Esophagus squamous epithelium (tissue), 5 donors: Measurements from ENCODE around the gene WBP1L. TPM values are rescaled to one million over a fixed set of nuclear protein-coding genes. Genes with fewer than 3 reads are reported as not detected.
A peak's percentile ranks its signal among the peaks of the same experiment; 100 is the strongest.
"Not testable (repeated sequence)": the region's sequence is repeated elsewhere in the genome, so short reads cannot be mapped to it uniquely, and the experiment has no call there.

ENCODE experiments used
- DNase-seq: peaks from one replicate; lab custom pipeline; 2025; lab: John Stamatoyannopoulos, UW
- H3K27ac ChIP-seq, 4 donors: fragments of 200-600 bp; sonication (generic); one replicate each; pipeline ENCODE4 v1.5.1; 2016 to 2019; ENCODE audit warnings: mild to moderate bottlenecking in 1 of 4
- H3K27me3 ChIP-seq, 4 donors: fragments of 200-600 bp; sonication (generic); 1 replicate in 3 of 4; 2 replicates in 1 of 4; pipeline versions ENCODE4 v1.5.1 to v1.6.0; 2017 to 2021; ENCODE audit warnings: antibody characterized with exemption in 1 of 4
- H3K36me3 ChIP-seq, 3 donors: fragments of 200-600 bp; sonication (generic); one replicate each; pipeline ENCODE4 v1.5.1; 2016 to 2019
- H3K4me1 ChIP-seq, 3 donors: fragments of 200-600 bp; sonication (generic); one replicate each; pipeline ENCODE4 v1.5.1; 2017 to 2019
- H3K4me3 ChIP-seq, 4 donors: fragments of 200-600 bp; sonication (generic); 1 replicate in 3 of 4; 2 replicates in 1 of 4; pipeline ENCODE4 v1.5.1; 2016 to 2019; ENCODE audit warnings: mild to moderate bottlenecking in 2 of 4, moderate library complexity in 1 of 4
- H3K9me3 ChIP-seq, 3 donors: fragments of 200-600 bp; sonication (generic); one replicate each; pipeline ENCODE4 v1.5.1; 2016 to 2019
- CTCF ChIP-seq, 6 experiments: fragments of 450-650 bp in 4 of 6; fragments of 200-600 bp in 2 of 6; sonication (generic) in 2 of 6; IDR thresholded peaks; one replicate each; pipeline ENCODE4 v1.5.1; 2016 to 2019; ENCODE audit warnings: antibody characterized with exemption in 6 of 6, mild to moderate bottlenecking in 4 of 6, moderate library complexity in 4 of 6
- POLR2A ChIP-seq, 4 donors: fragments of 450-650 bp; IDR thresholded peaks; one replicate each; pipeline ENCODE4 v1.6.1; 2017; ENCODE audit warnings: antibody characterized with exemption in 4 of 4, mild to moderate bottlenecking in 4 of 4, moderate library complexity in 3 of 4
- WGBS, 2 donors: methylation state at CpG; one replicate each; pipeline ENCODE4 v1.1.5; 2018; 5-methylcytosine and 5-hydroxymethylcytosine counted together
- intact Hi-C: fragments of 100-400 bp; cut with DNase I; formaldehyde crosslinking; loops from one replicate; pipeline ENCODE4 v1.15.0; 2022
- total RNA-seq, 4 donors: library from RNA; depleted of rRNA; stranded (reverse); fragments of >200 nt; gene quantifications; one replicate each; pipeline ENCODE4 v1.1.0, GENCODE V29; 2016
- donor health status: DM: yes; HTN: yes; CAD: no.

Gene WBP1L
- total RNA-seq, 4 donors from 2014 or later = 40.6 to 61.4 (median 49.1) TPM

GRCh38 chr10:102832248-102832647, 88.5 kb downstream of the WBP1L start:
- H3K4me1 ChIP-seq = peaks cover 0 to 18% (median 0%) of the 10 kb centered on the region in 3 donors
- WGBS, 2 donors = 95 to 96% methylated on average over 6 to 9 of the region's 14 CpGs
- peaks cover 0 to 17% (median 0%) of the 10 kb centered on the region in 4 donors for H3K27me3 ChIP-seq
- no peak for TF ChIP-seq POLR2A (IDR thresholded peaks at IDR 0.05)
- TF ChIP-seq CTCF (IDR thresholded peaks at IDR 0.05) = no peak
- no peak overlapping the region for H3K27ac ChIP-seq
- intact Hi-C loops = loop anchor here (10.0 kb wide), 1 partner anchor 233 kb away; no protein-coding TSS in a partner anchor
- no peaks in the 10 kb centered on the region for H3K36me3 ChIP-seq
- no peaks in the 10 kb centered on the region for H3K9me3 ChIP-seq
- DNase-seq = no peak
- no peak overlapping the region for H3K4me3 ChIP-seq

GRCh38 chr10:102832987-102833386, 89.2 kb downstream of the WBP1L start:
- Histone ChIP-seq H3K27ac (no peak overlapping the region), H3K36me3 (no peaks in the 10 kb centered on the region), H3K4me1 (peaks cover 0 to 18% (median 0%) of the 10 kb centered on the region in 3 donors), H3K27me3 (peaks cover 0 to 17% (median 0%) of the 10 kb centered on the region in 4 donors), H3K4me3 (no peak overlapping the region), H3K9me3 (peaks cover 0 to under 1% (median 0%) of the 10 kb centered on the region in 3 donors)
- 72 to 85% methylated on average over 4 of the region's 4 CpGs for WGBS, 2 donors
- DNase-seq = no peak
- intact Hi-C loops = loop anchor here (10.0 kb wide), 1 partner anchor 232 kb away; no protein-coding TSS in a partner anchor
- TF ChIP-seq CTCF (IDR thresholded peaks at IDR 0.05) (no peak), POLR2A (IDR thresholded peaks at IDR 0.05) (no peak)

- DNase-seq = no peak
- no peak overlapping the region for H3K27ac ChIP-seq
- H3K27me3 ChIP-seq = peaks cover 0 to 17% (median 0%) of the 10 kb centered on the region in 4 donors
- TF ChIP-seq POLR2A (IDR thresholded peaks at IDR 0.05) = no peak
- no peak for TF ChIP-seq CTCF (IDR thresholded peaks at IDR 0.05)
- H3K4me1 ChIP-seq = peaks cover 0 to 18% (median 0%) of the 10 kb centered on the region in 3 donors
- no peak overlapping the region for H3K4me3 ChIP-seq
- WGBS, 2 donors = 41 to 66% methylated on average over 9 of the region's 9 CpGs
- no peaks in the 10 kb centered on the region for H3K36me3 ChIP-seq
- intact Hi-C loops = loop anchor here (10.0 kb wide), 1 partner anchor 231 kb away; no protein-coding TSS in a partner anchor
- peaks cover 0 to 9% (median 0%) of the 10 kb centered on the region in 3 donors for H3K9me3 ChIP-seq
These were observed 90.4 kb downstream of the WBP1L start for GRCh38 chr10:102834143-102834542.

- H3K4me3 ChIP-seq = no peak overlapping the region
- peaks cover 0 to 18% (median 0%) of the 10 kb centered on the region in 3 donors for H3K4me1 ChIP-seq
- peaks cover 0 to 19% (median 0%) of the 10 kb centered on the region in 4 donors for H3K27me3 ChIP-seq
- no peak overlapping the region for H3K27ac ChIP-seq
- H3K9me3 ChIP-seq = peaks cover 0 to 9% (median 0%) of the 10 kb centered on the region in 3 donors
- 20 to 73% methylated on average over 4 to 9 of the region's 11 CpGs for WGBS, 2 donors
- no peaks in the 10 kb centered on the region for H3K36me3 ChIP-seq
- DNase-seq = no peak
- intact Hi-C loops = loop anchor here (5.0 to 10.0 kb wide), 2 partner anchors 67 to 230 kb away; no protein-coding TSS in a partner anchor
- no peak for TF ChIP-seq POLR2A (IDR thresholded peaks at IDR 0.05)
- peak; percentile 58 to 86 (median 79) for TF ChIP-seq CTCF (IDR thresholded peaks at IDR 0.05)
These were observed 91.3 kb downstream of the WBP1L start for GRCh38 chr10:102835007-102835482.

GRCh38 chr10:102837230-102837721, 93.5 kb downstream of the WBP1L start, which contains the start of gene CYP17A1:
CYP17A1 (minus strand) TSS chr10:102837413; CDS start chr10:102837361, 52 bp downstream.
- H3K27me3 ChIP-seq = peaks cover 0 to 29% (median 0%) of the 10 kb centered on the region in 4 donors
- no peak for TF ChIP-seq POLR2A (IDR thresholded peaks at IDR 0.05)
- TF ChIP-seq CTCF (IDR thresholded peaks at IDR 0.05) = no peak
- WGBS, 2 donors = 77 to 83% methylated on average over 4 to 5 of the region's 5 CpGs
- no peak within 1 kb of the TSS for H3K27ac ChIP-seq
- no peaks in the 10 kb centered on the region for H3K36me3 ChIP-seq
- intact Hi-C loops = loop anchor here (5.0 to 10.0 kb wide), 2 partner anchors 65 to 228 kb away; no protein-coding TSS in a partner anchor
- H3K4me1 ChIP-seq = peaks cover 0 to 18% (median 0%) of the 10 kb centered on the region in 3 donors
- peaks cover 0 to 9% (median 0%) of the 10 kb centered on the region in 3 donors for H3K9me3 ChIP-seq
- H3K4me3 ChIP-seq = no peak within 1 kb of the TSS
- no peak for DNase-seq

- H3K36me3 ChIP-seq, H3K4me3 ChIP-seq, H3K27ac ChIP-seq, DNase-seq, H3K9me3 ChIP-seq: not testable (repeated sequence)
- intact Hi-C loops = loop anchor here (5.0 to 10.0 kb wide), 2 partner anchors 64 to 226 kb away; no protein-coding TSS in a partner anchor
- Histone ChIP-seq H3K4me1 (peaks cover 0 to 18% (median 0%) of the 10 kb centered on the region in 3 donors), H3K27me3 (peaks cover 0 to 29% (median 0%) of the 10 kb centered on the region in 4 donors)
- 70 to 80% methylated on average over 5 to 9 of the region's 9 CpGs for WGBS, 2 donors
These were observed 94.7 kb downstream of the WBP1L start for GRCh38 chr10:102838276-102838927.
